Lung (tissue), 12 donors: ENCODE results near the gene SYN1. TPM values are rescaled to one million over a fixed set of nuclear protein-coding genes. Genes with fewer than 3 reads are reported as not detected.

Source experiments
- ATAC-seq: fragments of 200-7000 bp; cut with Tn5 transposase; one replicate; pipeline ENCODE4 v1.9.1; 2020; ENCODE audit warnings: moderate number of reproducible peaks; ENCODE audit not compliant: insufficient read depth, low FRiP score
- DNase-seq, 3 donors: peaks; one replicate each; pipeline ENCODE4 v3.0.0-alpha.2; 2013 to 2017
- H3K27ac ChIP-seq, 2 donors: one replicate each; pipeline ENCODE4 v1.5.1; 2013; ENCODE audit warnings: mild to moderate bottlenecking in 2 of 2, moderate library complexity in 2 of 2, control low read depth in 1 of 2, inconsistent platforms in 1 of 2, low read depth in 1 of 2, low read length in 1 of 2
- H3K27me3 ChIP-seq, 3 donors: one replicate each; pipeline ENCODE4 v1.5.1; 2013; ENCODE audit warnings: low read length in 2 of 3; ENCODE audit not compliant: control insufficient read depth in 3 of 3, insufficient read depth in 3 of 3
- H3K36me3 ChIP-seq, 4 donors: one replicate each; pipeline ENCODE4 v1.5.1; 2013; ENCODE audit warnings: low read length in 4 of 4, mild to moderate bottlenecking in 1 of 4, moderate library complexity in 1 of 4; ENCODE audit not compliant: control insufficient read depth in 4 of 4, insufficient read depth in 4 of 4
- H3K4me1 ChIP-seq, 5 donors: one replicate each; pipeline ENCODE4 v1.5.1; 2013; ENCODE audit warnings: low read length in 5 of 5, mild to moderate bottlenecking in 2 of 5, moderate library complexity in 1 of 5; ENCODE audit not compliant: control insufficient read depth in 5 of 5, insufficient read depth in 5 of 5
- H3K4me3 ChIP-seq: one replicate; pipeline ENCODE4 v1.5.1; 2013; ENCODE audit warnings: mild to moderate bottlenecking, control low read depth, moderate library complexity
- H3K9ac ChIP-seq, 2 donors: one replicate each; pipeline ENCODE4 v1.5.1; 2013; ENCODE audit warnings: low read length in 2 of 2, control low read depth in 1 of 2; ENCODE audit not compliant: insufficient read depth in 1 of 2
- H3K9me3 ChIP-seq, 4 donors: one replicate each; pipeline ENCODE4 v1.5.1; 2013; ENCODE audit warnings: low read length in 3 of 4, mild to moderate bottlenecking in 1 of 4, moderate library complexity in 1 of 4; ENCODE audit not compliant: control insufficient read depth in 4 of 4, insufficient read depth in 3 of 4
- CTCF ChIP-seq: IDR thresholded peaks from 2 replicates; pipeline ENCODE4 v1.5.1; 2012; ENCODE audit warnings: mild to moderate bottlenecking; ENCODE audit errors: control extremely low read depth, extremely low read depth
- WGBS, 2 donors: extraction: QIAGEN DNeasy Blood & Tissue Kit; methylation state at CpG; one replicate each; pipeline ENCODE4 v1.1.7; 2013; 5-methylcytosine and 5-hydroxymethylcytosine counted together
- polyA plus RNA-seq, 2 donors: library from polyadenylated mRNA; stranded (reverse); fragments of 200-250 nt; gene quantifications; one replicate each; pipeline ENCODE4 v1.2.1, GENCODE V29; 2013
- total RNA-seq, 2 donors: library from RNA; depleted of rRNA in 1 of 2; stranded (reverse); fragments of >200 nt in 1 of 2; gene quantifications; one replicate each; pipeline ENCODE4 v1.2.1, GENCODE V29; 2014 to 2021
- donor health status: control.
- donor health status: control.
- donor health status: Bipolar disorder and iron deficiency.
- donor health status: healthy.
- donor health status: DM: yes; HTN: yes; CAD: no.

Gene SYN1
- total and polyA plus RNA-seq, 4 donors, result 0.11 to 4.5 (median 1.3) TPM

GRCh38 chrX:47562615-47563243, 56.9 kb downstream of the SYN1 start:
- no peak for TF ChIP-seq CTCF
- H3K9ac ChIP-seq, result no peak overlapping the region
- no peak overlapping the region for H3K4me3 ChIP-seq
- H3K9me3 ChIP-seq, result peaks cover 0 to 3% (median 1%) of the 10 kb centered on the region in 4 donors
- no peak overlapping the region for H3K27ac ChIP-seq
- peaks cover 0 to 3% (median 0%) of the 10 kb centered on the region in 5 donors for H3K4me1 ChIP-seq
- DNase-seq (no peak), ATAC-seq (no peak)
- H3K27me3 ChIP-seq, result no peaks in the 10 kb centered on the region
- 76 to 86% methylated on average over 13 of the region's 13 CpGs for whole genome bisulfite sequencing, 2 donors
- peaks cover 0 to 17% (median 12%) of the 10 kb centered on the region in 4 donors for H3K36me3 ChIP-seq

- Histone ChIP-seq H3K27me3 (no peaks in the 10 kb centered on the region), H3K27ac (peak overlapping the region; percentile 5 to 77), H3K4me3 (peak overlapping the region; percentile 49), H3K9me3 (peaks cover 0 to 2% (median 0%) of the 10 kb centered on the region in 4 donors), H3K36me3 (peaks cover 0 to 10% (median 7%) of the 10 kb centered on the region in 4 donors), H3K9ac (peak overlapping the region in 1 of 2 donors; percentile 75), H3K4me1 (peaks cover 0 to 4% (median 3%) of the 10 kb centered on the region in 5 donors)
- WGBS, 2 donors, result 12 to 32% methylated on average over 8 to 9 of the region's 9 CpGs
- no peak for DNase-seq
- TF ChIP-seq CTCF, result no peak
- ATAC-seq, result no peak
Observed at GRCh38 chrX:47561659-47562151, 58.0 kb downstream of the SYN1 start.

- peak; percentile 99 to 100 (median 99) for DNase-seq
Observed at GRCh38 chrX:47560934-47561658, 58.6 kb downstream of the SYN1 start, which contains the start of gene ARAF. TSS of gene ARAF (plus strand) at chrX:47561205. CDS start at chrX:47562968, 1,763 bp downstream.

More at GRCh38 chrX:47560934-47561658, 58.6 kb downstream of the SYN1 start, which contains the start of gene ARAF:
- WGBS, 2 donors, result 1 to 35% methylated on average over 28 to 59 of the region's 59 CpGs
- Histone ChIP-seq H3K27me3 (no peaks in the 10 kb centered on the region), H3K36me3 (peaks cover 0 to 7% (median 5%) of the 10 kb centered on the region in 4 donors), H3K9ac (peak within 1 kb of the TSS; percentile 34 to 75), H3K4me3 (peak within 1 kb of the TSS; percentile 49), H3K4me1 (peaks cover 0 to 7% (median 3%) of the 10 kb centered on the region in 5 donors), H3K27ac (peak within 1 kb of the TSS; percentile 82 to 96), H3K9me3 (peaks cover 0 to 2% (median 0%) of the 10 kb centered on the region in 4 donors)
- TF ChIP-seq CTCF, result no peak
- ATAC-seq, result peak; percentile 92
